Prostate gland (tissue), 2 donors: Measurements from ENCODE around the gene ATP1A3.

Experiments used
- POLR2A ChIP-seq: fragments of 450-650 bp; IDR thresholded peaks from one replicate; pipeline ENCODE4 v1.6.1; 2016; ENCODE audit warnings: antibody characterized with exemption, mild to moderate bottlenecking
- POLR2AphosphoS5 ChIP-seq: sonication (generic); formaldehyde crosslinking; IDR thresholded peaks from one replicate; pipeline ENCODE4 v1.6.1; 2017; ENCODE audit warnings: antibody characterized with exemption
- TF ChIP-seq, protein P1 (sequence below), 4 experiments: fragments of 200-600 bp in 2 of 4; fragments of 450-650 bp in 2 of 4; sonication (generic) in 2 of 4; IDR thresholded peaks; 1 replicate in 3 of 4; 2 replicates in 1 of 4; pipeline ENCODE4 v1.5.1; 2016 to 2019; ENCODE audit warnings: antibody characterized with exemption in 4 of 4, mild to moderate bottlenecking in 2 of 4, moderate library complexity in 2 of 4

DNA sequence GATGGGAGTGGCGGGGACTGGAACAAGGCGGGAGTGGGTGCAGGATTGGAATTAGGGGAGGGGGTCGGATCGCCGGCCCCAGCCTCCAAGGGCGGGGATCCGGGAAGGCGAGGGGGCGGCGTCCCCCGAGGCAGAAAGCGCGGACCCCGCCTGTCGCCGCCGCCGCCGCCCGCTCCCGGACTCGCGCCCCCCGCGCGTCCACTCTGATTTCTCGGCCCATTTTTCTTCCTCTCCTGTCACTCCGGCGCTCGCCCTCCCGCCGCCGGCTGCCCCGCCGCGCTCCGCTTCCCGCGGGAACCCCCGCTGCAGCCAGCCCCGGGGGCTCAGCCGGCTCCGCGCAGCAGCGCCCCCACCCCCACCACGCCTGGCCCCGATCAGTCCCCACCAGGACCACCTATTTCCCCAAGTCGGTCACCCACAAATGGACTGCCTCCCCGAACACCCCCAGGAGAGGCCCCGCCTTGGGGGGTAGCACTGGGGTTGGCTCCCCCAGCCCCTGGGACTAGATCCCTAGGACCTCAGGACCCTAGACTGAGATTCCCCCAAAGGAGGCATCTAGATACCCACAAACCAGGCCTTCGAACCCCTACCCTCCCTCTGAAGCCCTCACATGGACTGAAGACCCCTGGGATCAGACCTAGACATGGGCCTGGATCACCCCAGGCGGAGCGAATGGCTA lies 53.2 kb downstream of the ATP1A3 start:
- TF ChIP-seq, protein P1, sequence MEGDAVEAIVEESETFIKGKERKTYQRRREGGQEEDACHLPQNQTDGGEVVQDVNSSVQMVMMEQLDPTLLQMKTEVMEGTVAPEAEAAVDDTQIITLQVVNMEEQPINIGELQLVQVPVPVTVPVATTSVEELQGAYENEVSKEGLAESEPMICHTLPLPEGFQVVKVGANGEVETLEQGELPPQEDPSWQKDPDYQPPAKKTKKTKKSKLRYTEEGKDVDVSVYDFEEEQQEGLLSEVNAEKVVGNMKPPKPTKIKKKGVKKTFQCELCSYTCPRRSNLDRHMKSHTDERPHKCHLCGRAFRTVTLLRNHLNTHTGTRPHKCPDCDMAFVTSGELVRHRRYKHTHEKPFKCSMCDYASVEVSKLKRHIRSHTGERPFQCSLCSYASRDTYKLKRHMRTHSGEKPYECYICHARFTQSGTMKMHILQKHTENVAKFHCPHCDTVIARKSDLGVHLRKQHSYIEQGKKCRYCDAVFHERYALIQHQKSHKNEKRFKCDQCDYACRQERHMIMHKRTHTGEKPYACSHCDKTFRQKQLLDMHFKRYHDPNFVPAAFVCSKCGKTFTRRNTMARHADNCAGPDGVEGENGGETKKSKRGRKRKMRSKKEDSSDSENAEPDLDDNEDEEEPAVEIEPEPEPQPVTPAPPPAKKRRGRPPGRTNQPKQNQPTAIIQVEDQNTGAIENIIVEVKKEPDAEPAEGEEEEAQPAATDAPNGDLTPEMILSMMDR (IDR thresholded peaks at IDR 0.05) = no peak
- no peak for TF ChIP-seq POLR2A
- TF ChIP-seq POLR2AphosphoS5 = no peak
